ENCODE measurements around the gene DNAJB4.
"Not testable (repeated sequence)": the region's sequence is repeated elsewhere in the genome, so short reads cannot be mapped to it uniquely, and the experiment has no call there.

DNA sequence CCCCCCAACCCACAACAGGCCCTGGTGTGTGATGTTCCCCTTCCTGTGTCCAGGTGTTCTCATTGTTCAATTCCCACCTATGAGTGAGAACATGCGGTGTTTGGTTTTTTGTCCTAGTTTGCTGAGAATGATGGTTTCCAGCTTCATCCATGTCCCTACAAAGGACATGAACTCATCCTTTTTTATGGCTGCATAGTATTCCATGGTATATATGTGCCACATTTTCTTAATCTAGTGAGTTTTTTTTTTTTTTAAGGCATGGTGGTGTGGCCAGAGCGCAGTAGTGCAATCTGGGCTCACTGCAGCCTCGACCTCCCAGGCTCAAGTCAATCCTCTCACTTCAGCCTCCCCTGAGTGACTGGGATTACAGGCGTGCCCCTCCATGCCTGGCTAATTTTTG is 16.4 kb downstream of the DNAJB4 start:
- TF ChIP-seq CTCF (IDR thresholded peaks at IDR 0.05); EZH2 (IDR thresholded peaks at IDR 0.05; ENCODE audit: borderline replicate concordance, insufficient read depth, low read depth, low read length, poor library complexity, severe bottlenecking): not testable (repeated sequence)

Measured in B cell (primary cell).